Measurements from ENCODE around the gene RASAL1.
"Not testable (repeated sequence)": the region's sequence is repeated elsewhere in the genome, so short reads cannot be mapped to it uniquely, and the experiment has no call there.

Gene RASAL1

GRCh38 chr12:113141716-113142115, 6.2 kb upstream of the RASAL1 start:
- DNase-seq: not testable (repeated sequence)

DNA sequence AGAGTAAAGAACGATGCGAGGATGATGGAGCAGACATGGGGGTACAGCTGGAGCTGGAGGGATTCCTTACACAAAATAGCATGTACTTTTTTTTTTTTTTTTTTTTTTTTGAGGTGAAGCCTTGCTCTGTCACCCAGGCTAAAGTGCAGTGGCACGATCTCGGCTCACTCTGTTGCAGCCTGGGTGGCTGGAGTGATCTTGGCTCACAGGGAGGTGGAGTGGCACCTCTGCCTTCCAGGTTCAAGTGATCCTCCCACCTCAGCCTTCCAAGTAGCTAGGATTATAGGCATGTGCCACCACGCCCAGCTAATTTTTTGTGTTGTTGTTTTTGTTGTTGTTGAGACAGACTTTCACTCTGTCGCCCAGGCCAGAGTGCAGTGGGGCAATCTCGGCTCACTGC, 5.1 kb upstream of the RASAL1 start:
- DNase-seq: no peak

DNA sequence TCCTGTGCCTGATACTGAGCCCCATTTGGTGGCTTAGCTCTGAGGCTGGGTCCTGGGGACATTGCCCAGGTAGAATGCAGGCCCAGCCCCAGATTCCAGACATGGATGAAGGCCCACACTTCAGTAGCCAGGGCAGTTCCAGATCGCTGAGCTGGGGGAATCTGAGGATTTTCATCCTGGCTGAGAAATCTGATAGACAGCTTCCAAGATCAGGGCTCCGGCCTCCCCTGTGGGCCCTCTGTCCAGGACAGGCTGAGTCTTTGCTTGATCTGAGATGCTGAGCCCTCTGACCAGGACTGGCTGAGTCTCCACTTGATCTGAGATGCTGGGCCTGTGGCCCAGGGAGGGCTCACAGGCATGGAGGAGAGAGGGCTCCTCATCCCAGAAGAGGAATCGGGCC, 3.3 kb upstream of the RASAL1 start:
- no peak for DNase-seq

- DNase-seq: no peak
Measured at GRCh38 chr12:113137861-113138783, 2.6 kb upstream of the RASAL1 start.

DNA sequence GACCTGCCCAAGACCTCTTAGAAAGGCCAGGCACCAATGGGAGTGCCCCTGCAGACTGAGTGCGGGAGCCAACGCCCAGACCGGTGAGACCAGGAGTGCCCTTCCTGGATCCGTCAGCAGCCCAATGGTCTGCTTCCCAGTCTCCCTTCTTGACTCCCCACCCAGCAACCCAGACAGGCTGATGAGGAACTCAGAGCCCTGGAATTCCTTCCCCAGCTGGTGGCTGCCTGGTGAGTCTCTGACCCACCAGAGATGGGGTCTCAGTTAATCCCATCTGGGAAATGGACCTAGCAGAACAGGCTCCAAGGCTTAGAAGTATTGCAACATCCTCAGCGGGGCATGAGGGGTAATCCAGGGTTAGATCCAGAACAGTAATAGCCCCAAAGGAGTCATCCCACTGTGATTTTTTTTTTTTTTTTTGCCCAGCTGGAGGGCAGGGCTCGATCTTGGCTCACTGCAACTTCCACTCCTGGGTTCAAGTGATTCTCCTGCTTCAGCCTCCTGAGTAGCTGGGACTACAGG, 1.5 kb upstream of the RASAL1 start:
- no peak for DNase-seq

GRCh38 chr12:113136128-113136989, 798 bp upstream of the RASAL1 start:
- peak; percentile 83 for DNase-seq

DNA sequence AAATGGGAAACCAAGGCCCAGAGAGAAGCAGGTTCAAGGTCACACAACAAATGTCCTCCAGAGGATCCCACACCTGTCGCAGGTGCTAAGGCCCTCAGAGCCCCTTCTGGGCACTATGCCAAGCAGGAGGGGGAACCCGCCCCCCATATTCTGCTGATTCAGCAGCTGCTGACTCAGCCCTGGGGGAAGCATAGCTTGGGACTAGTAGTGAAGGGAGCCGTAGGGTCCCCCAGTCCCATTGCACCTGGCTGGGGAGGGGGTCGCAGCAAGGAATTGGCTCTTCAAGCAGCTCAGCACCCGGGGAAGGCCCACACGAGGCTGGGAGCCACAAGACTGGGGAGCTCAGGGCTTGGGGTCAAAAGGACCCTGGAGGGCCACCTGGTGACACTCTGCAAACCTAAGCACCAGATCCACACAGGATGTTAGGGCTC, 1.0 kb downstream of the RASAL1 start:
- peak; percentile 39 for DNase-seq

GRCh38 chr12:113134071-113134470, 1.5 kb downstream of the RASAL1 start:
- peak; percentile 30 for DNase-seq

GRCh38 chr12:113133666-113134065, 1.9 kb downstream of the RASAL1 start:
- no peak for DNase-seq

DNA sequence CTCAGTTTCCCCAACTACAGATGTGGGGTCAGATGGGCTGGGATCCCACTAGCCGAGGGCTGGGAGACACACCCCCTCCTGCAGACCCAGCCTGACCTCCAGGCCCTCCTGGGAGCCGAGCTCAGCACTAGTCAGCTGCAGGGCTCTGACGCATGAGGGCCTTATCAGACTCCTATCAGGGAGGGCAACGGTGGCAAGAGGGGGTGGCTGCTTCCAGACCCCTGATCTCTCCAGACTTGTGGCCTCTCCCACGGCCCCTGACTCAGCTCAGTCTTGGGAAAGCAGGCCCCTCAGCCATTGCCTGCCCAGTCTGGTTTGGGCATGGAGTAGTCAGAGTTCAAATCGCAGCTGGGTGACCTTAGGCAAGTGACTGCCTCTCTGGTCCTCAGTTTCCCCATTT, 2.5 kb downstream of the RASAL1 start:
- no peak for DNase-seq

DNA sequence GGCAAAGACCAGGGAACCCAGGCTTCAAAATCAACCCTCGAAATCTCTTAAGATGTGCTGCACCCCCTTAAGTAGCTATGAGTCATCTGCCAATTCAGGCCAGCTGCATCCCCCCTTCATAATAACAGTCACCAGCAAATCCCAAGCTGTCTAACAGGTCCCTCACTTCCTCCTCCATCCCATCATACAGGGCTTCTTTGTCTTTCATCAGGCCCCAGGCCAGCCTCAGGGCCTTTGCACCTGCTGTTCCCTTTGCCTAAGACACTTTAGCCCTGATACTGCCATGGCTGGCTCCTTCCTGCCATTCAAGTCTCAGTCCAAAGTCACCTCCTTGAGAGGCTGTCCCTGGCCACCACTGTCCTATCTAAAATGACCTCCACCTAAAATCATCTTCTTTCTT, 4.0 kb downstream of the RASAL1 start:
- DNase-seq: no peak

GRCh38 chr12:113130457-113131135, 5.0 kb downstream of the RASAL1 start:
- peak; percentile 26 for DNase-seq

DNA sequence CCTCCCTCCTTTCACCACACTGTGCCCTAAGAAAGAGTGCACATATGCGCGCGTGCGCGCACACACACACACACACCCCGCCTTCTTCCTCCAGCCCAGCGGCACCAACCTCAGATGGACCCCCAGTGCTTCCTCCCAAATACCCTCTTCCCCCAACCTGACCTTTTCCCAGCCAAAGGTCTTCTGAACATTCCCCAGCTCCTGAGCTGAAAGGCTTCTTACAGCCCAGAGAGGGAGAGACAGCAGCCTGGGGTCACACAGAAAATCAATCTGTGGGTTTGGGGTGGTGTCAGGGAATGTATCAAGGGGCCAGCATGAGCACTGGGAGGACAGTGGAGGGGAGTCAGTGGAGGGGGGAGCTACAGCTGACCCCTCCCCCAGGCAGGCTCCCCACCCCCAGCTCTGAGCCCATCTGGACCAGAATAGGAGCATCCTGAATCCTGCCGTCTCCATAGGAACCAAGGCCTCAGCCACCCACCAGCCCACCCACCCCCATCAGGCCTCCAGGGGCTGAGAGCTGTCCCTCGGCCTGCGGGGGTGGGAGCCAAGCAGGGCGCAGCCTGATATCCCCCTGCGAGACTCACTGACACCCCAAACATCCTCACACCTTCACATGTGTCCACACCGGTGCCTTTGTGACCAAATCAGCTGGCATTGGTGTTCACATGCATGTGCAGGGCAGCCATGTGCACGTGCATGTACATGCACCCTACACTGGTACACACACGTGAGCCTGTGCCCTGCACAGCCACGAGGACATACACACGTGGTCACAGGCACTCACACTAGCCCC, 5.7 kb downstream of the RASAL1 start:
- DNase-seq: no peak

GRCh38 chr12:113128802-113129663, 6.5 kb downstream of the RASAL1 start:
- no peak for DNase-seq

GRCh38 chr12:113127791-113128199, 7.8 kb downstream of the RASAL1 start:
- DNase-seq: no peak

DNA sequence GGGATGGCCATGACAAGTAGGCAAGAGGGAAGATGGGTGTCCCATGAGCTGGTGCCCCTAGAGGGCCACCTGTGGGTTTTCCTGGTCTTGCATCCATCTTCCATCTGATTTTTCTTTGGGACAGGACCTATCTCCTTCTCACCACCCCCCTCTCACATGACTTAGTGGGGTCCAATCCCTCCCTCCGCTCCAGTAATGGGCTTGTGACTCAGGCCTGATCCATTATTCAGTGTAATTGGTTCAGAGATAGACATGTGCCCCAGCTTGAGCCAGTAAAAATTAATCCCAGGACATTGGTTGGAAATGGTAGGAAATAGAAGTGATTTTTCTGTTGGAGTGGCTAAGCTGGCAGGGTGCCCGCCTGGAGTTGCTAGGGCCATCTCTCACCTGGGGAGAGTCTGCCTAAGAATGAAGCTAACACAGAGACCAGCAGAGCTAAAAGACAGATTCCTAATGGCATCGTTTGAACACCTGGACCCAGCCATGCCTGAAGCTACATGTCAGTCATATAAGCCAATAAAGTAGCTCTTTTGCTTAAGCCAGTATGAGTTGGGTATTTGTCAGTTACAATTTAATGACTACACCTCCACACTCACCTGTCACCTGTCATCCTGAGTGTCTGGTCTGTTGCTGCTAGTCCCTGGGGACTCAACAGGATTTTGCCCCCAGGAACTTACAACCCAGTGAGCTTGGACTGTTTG, 14.7 kb downstream of the RASAL1 start:
- peak; percentile 42 for DNase-seq

- no peak for DNase-seq
Measured at GRCh38 chr12:113119980-113120669, 15.4 kb downstream of the RASAL1 start.

- DNase-seq: no peak
Measured at GRCh38 chr12:113118142-113118541, 17.4 kb downstream of the RASAL1 start.

GRCh38 chr12:113117684-113118083, 17.9 kb downstream of the RASAL1 start:
- DNase-seq: not testable (repeated sequence)

GRCh38 chr12:113116875-113117274, 18.7 kb downstream of the RASAL1 start:
- DNase-seq: no peak
